IMR-90 (cell line): Measurements from ENCODE around the gene CYSTM1. TPM values are rescaled to one million over a fixed set of nuclear protein-coding genes. Genes with fewer than 3 reads are reported as not detected.

Source experiments
- ATAC-seq: fragments of 200-7000 bp; cut with Tn5 transposase; 2 replicates; pipeline ENCODE4 v1.9.1; 2020; ENCODE audit warnings: low read depth, mild to moderate bottlenecking, moderate library complexity
- BruUV-seq: library from RNA; stranded (reverse); fragments of 400-500 nt; replicated peaks from 2 replicates; lab custom pipeline; 2021; lab: Mats Ljungman, UMichigan
- CTCF ChIA-PET: fragments of 300-600 bp; formaldehyde crosslinking; extraction: SDS; loops from one replicate; lab custom pipeline; 2021; ENCODE audit warnings: antibody characterized with exemption; lab: Yijun Ruan, JAX
- POLR2A ChIA-PET: fragments of 300-600 bp; sonication (Branson Sonifier 250); formaldehyde crosslinking; loops from one replicate; lab custom pipeline; 2022; ENCODE audit warnings: antibody characterized with exemption; ENCODE audit not compliant: unreplicated experiment; lab: Charles Lee
- DNase-seq: peaks from one replicate; pipeline ENCODE4 v3.0.0; 2013
- H2AFZ ChIP-seq: replicated peaks from 2 replicates; pipeline ENCODE3; 2013; ENCODE audit warnings: low read length, mild to moderate bottlenecking; ENCODE audit not compliant: poor library complexity
- H2AK5ac ChIP-seq: 2 replicates; pipeline ENCODE4 v1.6.1; 2013; ENCODE audit warnings: low read depth, low read length, inconsistent platforms
- H2AK9ac ChIP-seq: replicated peaks from 2 replicates; pipeline ENCODE3; 2013; ENCODE audit warnings: mild to moderate bottlenecking, low read depth, low read length, moderate library complexity; ENCODE audit not compliant: poor library complexity
- H2BK120ac ChIP-seq: 2 replicates; pipeline ENCODE4 v1.6.1; 2013; ENCODE audit warnings: low read depth, low read length, inconsistent platforms
- H2BK15ac ChIP-seq: 3 replicates; pipeline ENCODE4 v1.6.1; 2013; ENCODE audit warnings: low read depth, low read length, inconsistent platforms
- H2BK20ac ChIP-seq: 2 replicates; pipeline ENCODE4 v1.6.1; 2013; ENCODE audit warnings: low read depth, mild to moderate bottlenecking, inconsistent platforms, low read length, moderate library complexity
- H2BK5ac ChIP-seq: 2 replicates; pipeline ENCODE4 v1.6.1; 2013; ENCODE audit warnings: mild to moderate bottlenecking, low read depth, low read length, inconsistent platforms; ENCODE audit not compliant: poor library complexity, severe bottlenecking
- H3K14ac ChIP-seq: replicated peaks from 2 replicates; pipeline ENCODE4 v1.6.1; 2013; ENCODE audit warnings: low read depth, low read length, inconsistent platforms
- H3K18ac ChIP-seq: 2 replicates; pipeline ENCODE4 v1.6.1; 2013; ENCODE audit warnings: low read depth, low read length, control low read depth
- H3K23ac ChIP-seq: 2 replicates; pipeline ENCODE4 v1.6.1; 2013; ENCODE audit warnings: low read depth, low read length, inconsistent platforms
- H3K27ac ChIP-seq: 2 replicates; pipeline ENCODE4 v1.5.1; 2013; ENCODE audit warnings: mild to moderate bottlenecking, control low read depth, low read length; ENCODE audit not compliant: insufficient read depth
- H3K27me3 ChIP-seq: 2 replicates; pipeline ENCODE4 v1.6.1; 2013; ENCODE audit warnings: low read length; ENCODE audit not compliant: control insufficient read depth, insufficient read depth
- H3K36me3 ChIP-seq: 2 replicates; pipeline ENCODE4 v1.6.1; 2013; ENCODE audit warnings: low read length, mixed read lengths; ENCODE audit not compliant: control insufficient read depth, insufficient read depth
- H3K4ac ChIP-seq: 2 replicates; pipeline ENCODE4 v1.6.1; 2013; ENCODE audit warnings: low read depth, low read length, inconsistent platforms
- H3K4me1 ChIP-seq: 2 replicates; pipeline ENCODE4 v1.6.1; 2013; ENCODE audit warnings: low read length, mixed read lengths; ENCODE audit not compliant: control insufficient read depth, insufficient read depth
- H3K4me2 ChIP-seq: 2 replicates; pipeline ENCODE4 v1.6.1; 2013; ENCODE audit warnings: low read depth, mild to moderate bottlenecking, control low read depth, low read length, moderate library complexity
- H3K4me3 ChIP-seq: 2 replicates; pipeline ENCODE4 v1.5.1; 2013; ENCODE audit warnings: low read depth, mild to moderate bottlenecking, control low read depth, low read length, moderate library complexity; ENCODE audit not compliant: insufficient read depth
- H3K56ac ChIP-seq: 2 replicates; pipeline ENCODE4 v1.6.1; 2013; ENCODE audit warnings: low read length, inconsistent platforms; ENCODE audit not compliant: insufficient read depth; ENCODE audit errors: extremely low read depth
- H3K79me1 ChIP-seq, 2 experiments: 2 replicates each; pipeline ENCODE4 v1.6.1; 2013; ENCODE audit warnings: low read length in 2 of 2, inconsistent platforms in 1 of 2, low read depth in 1 of 2
- H3K9ac ChIP-seq: 2 replicates; pipeline ENCODE4 v1.6.1; 2013; ENCODE audit warnings: low read depth, low read length, control low read depth
- H3K9me1 ChIP-seq: 2 replicates; pipeline ENCODE4 v1.6.1; 2013; ENCODE audit warnings: low read length, inconsistent platforms; ENCODE audit not compliant: insufficient read depth
- H3K9me3 ChIP-seq: 2 replicates; pipeline ENCODE4 v1.6.1; 2013; ENCODE audit warnings: low read length; ENCODE audit not compliant: control insufficient read depth, insufficient read depth
- H4K20me1 ChIP-seq: 2 replicates; pipeline ENCODE4 v1.6.1; 2013; ENCODE audit warnings: low read length, inconsistent platforms; ENCODE audit not compliant: insufficient read depth
- H4K5ac ChIP-seq: 2 replicates; pipeline ENCODE4 v1.6.1; 2013; ENCODE audit warnings: mild to moderate bottlenecking, low read depth, low read length, control low read depth
- H4K8ac ChIP-seq, 2 experiments: 2 replicates each; pipeline ENCODE4 v1.6.1; 2013; ENCODE audit warnings: low read depth in 2 of 2, low read length in 2 of 2, control low read depth in 1 of 2, inconsistent platforms in 1 of 2
- H4K91ac ChIP-seq: 2 replicates; pipeline ENCODE4 v1.6.1; 2013; ENCODE audit warnings: low read depth, low read length, inconsistent platforms; ENCODE audit not compliant: insufficient read depth
- CEBPB ChIP-seq: IDR thresholded peaks from 2 replicates; pipeline ENCODE4 v1.6.1; 2012; ENCODE audit warnings: low read depth, low read length, improper control_type of control experiment
- CHD1 ChIP-seq: IDR thresholded peaks from 2 replicates; pipeline ENCODE4 v1.6.1; 2012; ENCODE audit warnings: low read depth, low read length, improper control_type of control experiment
- MAZ ChIP-seq: IDR thresholded peaks from 2 replicates; pipeline ENCODE4 v1.6.1; 2012; ENCODE audit warnings: low read depth, mild to moderate bottlenecking, low read length, improper control_type of control experiment, moderate library complexity, borderline replicate concordance
- WGBS, 2 experiments: methylation state at CpG; one replicate each; pipeline versions ENCODE4 v1.1.5 to v1.1.7; 2013; ENCODE audit warnings: missing lambda C conversion rate in 2 of 2; ENCODE audit not compliant: insufficient read length in 1 of 2; ENCODE audit errors: extremely low coverage in 2 of 2; 5-methylcytosine and 5-hydroxymethylcytosine counted together
- dilution Hi-C: fragments of 300-500 bp; cut with HindIII; formaldehyde crosslinking; loops from one replicate; pipeline ENCODE4 v1.14.3; 2018; ENCODE audit warnings: low sequenced_read_pairs; ENCODE audit not compliant: unreplicated experiment
- in situ Hi-C: fragments of 300-500 bp; cut with MboI; formaldehyde crosslinking; loops from 3 replicates; pipeline ENCODE4 v1.14.3; 2019; ENCODE audit warnings: low sequenced_read_pairs, inconsistent platforms, mixed read lengths
- intact Hi-C: fragments of 100-400 bp; cut with micrococcal nuclease; formaldehyde crosslinking; loops from 2 replicates; pipeline ENCODE4 v1.10.0; 2022
- polyA plus RNA-seq, 3 experiments: library from polyadenylated mRNA; depleted of rRNA; stranded (reverse); fragments of >200 nt; gene quantifications; 2 replicates each; pipeline ENCODE4 v1.2.3, GENCODE V29; 2012; ENCODE audit warnings: low replicate concordance in 1 of 3
- total RNA-seq: library from RNA; depleted of rRNA; stranded (reverse); fragments of >200 nt; gene quantifications from 2 replicates; pipeline ENCODE4 v1.2.3, GENCODE V29; 2012

Gene CYSTM1
- total and polyA plus RNA-seq, 2 of the 4 experiments (the other 2 are of a cell fraction) = 7.3 to 15.0 TPM

DNA sequence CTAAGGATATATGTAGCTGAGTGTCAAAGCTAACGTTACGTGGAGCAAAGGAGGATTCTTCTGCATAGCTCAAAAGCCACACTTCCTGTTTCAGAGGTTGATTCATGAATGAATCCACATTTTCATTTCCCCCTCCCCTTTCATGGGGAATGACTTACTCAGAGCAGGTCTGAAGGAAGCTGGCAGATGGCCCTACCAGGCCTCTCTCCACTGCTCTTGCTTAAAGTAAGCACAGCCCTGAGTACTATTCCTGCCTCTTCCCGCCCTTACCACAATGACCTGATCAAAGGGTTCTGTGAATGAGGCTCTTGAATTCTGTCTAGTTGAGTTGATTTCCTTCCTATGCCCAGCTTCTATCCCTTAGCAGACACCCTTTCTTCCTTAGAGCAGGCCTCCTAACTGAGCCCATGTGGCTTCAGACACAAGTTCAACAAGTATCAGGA lies 43.0 kb upstream of the CYSTM1 start:
- H2AFZ ChIP-seq = peak overlapping the region; percentile 68
- peak overlapping the region; percentile 73; the same call in 1 of the 2 replicates for H3K4me2 ChIP-seq
- peak overlapping the region in 1 of 2 experiments; percentile 86; a peak in 2 of 4 replicates for H4K8ac ChIP-seq
- H3K56ac ChIP-seq = no peak overlapping the region
- peak overlapping the region; percentile 75 for H2BK5ac ChIP-seq
- H4K20me1 ChIP-seq = peaks cover 21% of the 10 kb centered on the region
- peak; percentile 98 for ATAC-seq
- dilution Hi-C loops = no loop called here
- H3K23ac ChIP-seq = peak overlapping the region; percentile 76
- H4K5ac ChIP-seq = no peak overlapping the region
- WGBS, 2 experiments = no CpG with 5 or more reads among the region's 3 CpGs
- no peaks in the 10 kb centered on the region for H3K9me3 ChIP-seq
- peak overlapping the region; percentile 29 for H2AK9ac ChIP-seq
- H3K79me1 ChIP-seq = peaks cover 27 to 66% of the 10 kb centered on the region in 2 experiments
- H4K91ac ChIP-seq = peak overlapping the region; percentile 13; the same call in 1 of the 2 replicates
- no TSS peak for BruUV-seq
- in situ Hi-C loops = no loop called here
- H3K9ac ChIP-seq = no peak overlapping the region
- peak overlapping the region; percentile 73 for H2BK120ac ChIP-seq
- H2AK5ac ChIP-seq = peak overlapping the region; percentile 72; the same call in 1 of the 2 replicates
- H3K27ac ChIP-seq = no peak overlapping the region; the same call in 1 of the 2 replicates
- TF ChIP-seq CEBPB (peak; percentile 36; the same call in 1 of the 2 replicates), MAZ (peak; percentile 58), CHD1 (no peak)
- intact Hi-C loops = no loop called here
- peaks cover 16% of the 10 kb centered on the region for H3K4me1 ChIP-seq
- no peaks in the 10 kb centered on the region for H3K27me3 ChIP-seq
- H3K9me1 ChIP-seq = peaks cover 28% of the 10 kb centered on the region
- ChIA-PET POLR2A (interaction anchor here (1.1 kb wide), 1 partner anchor 25 kb away, joined by 5 read pairs; no protein-coding TSS in a partner anchor), CTCF (interaction anchor here (0.6 to 1.5 kb wide), 4 partner anchors 12 to 17 kb away, joined by 3 to 9 read pairs (median 4); no protein-coding TSS in a partner anchor)
- H3K18ac ChIP-seq = no peak overlapping the region
- peak overlapping the region; percentile 79 for H2BK20ac ChIP-seq
- peak overlapping the region; percentile 46; the same call in 2 of the 3 replicates for H2BK15ac ChIP-seq
- H3K4me3 ChIP-seq = no peak overlapping the region
- DNase-seq = peak; percentile 97
- H3K36me3 ChIP-seq = no peaks in the 10 kb centered on the region
- H3K4ac ChIP-seq = peak overlapping the region; percentile 77; the same call in 1 of the 2 replicates
- H3K14ac ChIP-seq = peak overlapping the region; percentile 77
